Trophoblast cell (in vitro differentiated cells and primary cell): ENCODE data around the gene RFX2.

ENCODE experiments used
- DNase-seq, 2 donors: peaks; one replicate each; pipeline ENCODE4 v3.0.0-alpha.2; 2016
- H2AFZ ChIP-seq: 2 replicates; pipeline ENCODE4 v1.6.1; 2013; ENCODE audit warnings: low read length, moderate library complexity, mild to moderate bottlenecking; ENCODE audit not compliant: insufficient read depth, poor library complexity
- H2AK5ac ChIP-seq: 2 replicates; pipeline ENCODE4 v1.6.1; 2013; ENCODE audit warnings: mild to moderate bottlenecking, low read length
- H2BK120ac ChIP-seq: 2 replicates; pipeline ENCODE4 v1.6.1; 2013; ENCODE audit warnings: low read length, mild to moderate bottlenecking, moderate library complexity; ENCODE audit not compliant: insufficient read depth, poor library complexity
- H2BK12ac ChIP-seq: 2 replicates; pipeline ENCODE4 v1.6.1; 2013; ENCODE audit warnings: mild to moderate bottlenecking, low read length, moderate library complexity
- H2BK5ac ChIP-seq: 2 replicates; pipeline ENCODE4 v1.6.1; 2013; ENCODE audit warnings: low read length, low read depth, moderate library complexity, mild to moderate bottlenecking; ENCODE audit not compliant: poor library complexity
- H3K14ac ChIP-seq: 2 replicates; pipeline ENCODE4 v1.6.1; 2013; ENCODE audit warnings: mild to moderate bottlenecking, low read length
- H3K18ac ChIP-seq: 2 replicates; pipeline ENCODE4 v1.6.1; 2013; ENCODE audit warnings: mild to moderate bottlenecking, low read length
- H3K23ac ChIP-seq: 2 replicates; pipeline ENCODE4 v1.6.1; 2013; ENCODE audit warnings: low read length
- H3K27ac ChIP-seq: 2 replicates; pipeline ENCODE4 v1.5.1; 2013; ENCODE audit warnings: low read depth, mild to moderate bottlenecking, inconsistent platforms, low read length, moderate library complexity
- H3K27me3 ChIP-seq: 2 replicates; pipeline ENCODE4 v1.6.1; 2013; ENCODE audit warnings: inconsistent platforms, mild to moderate bottlenecking, low read length, moderate library complexity; ENCODE audit not compliant: insufficient read depth
- H3K36me3 ChIP-seq, 2 experiments: 1 replicate in 1 of 2; 2 replicates in 1 of 2; pipeline ENCODE4 v1.6.1; 2013; ENCODE audit warnings: low read length in 2 of 2, mild to moderate bottlenecking in 2 of 2, moderate library complexity in 1 of 2; ENCODE audit not compliant: insufficient read depth in 2 of 2, control insufficient read depth in 1 of 2
- H3K4ac ChIP-seq: 2 replicates; pipeline ENCODE4 v1.6.1; 2013; ENCODE audit warnings: low read depth, mild to moderate bottlenecking, low read length, moderate library complexity
- H3K4me1 ChIP-seq, 2 experiments: 1 replicate in 1 of 2; 2 replicates in 1 of 2; pipeline ENCODE4 v1.6.1; 2013; ENCODE audit warnings: low read length in 2 of 2, mild to moderate bottlenecking in 2 of 2, moderate library complexity in 1 of 2; ENCODE audit not compliant: insufficient read depth in 2 of 2, control insufficient read depth in 1 of 2
- H3K4me2 ChIP-seq: 2 replicates; pipeline ENCODE4 v1.6.1; 2013; ENCODE audit warnings: inconsistent platforms, mild to moderate bottlenecking, low read length, moderate library complexity
- H3K4me3 ChIP-seq: 2 replicates; pipeline ENCODE4 v1.5.1; 2013; ENCODE audit warnings: mild to moderate bottlenecking, low read depth, low read length, inconsistent platforms
- H3K79me1 ChIP-seq: one replicate; pipeline ENCODE4 v1.6.1; 2013; ENCODE audit warnings: low read length
- H3K79me2 ChIP-seq: 2 replicates; pipeline ENCODE4 v1.6.1; 2013; ENCODE audit warnings: low read length, mild to moderate bottlenecking; ENCODE audit not compliant: control insufficient read depth, insufficient read depth, poor library complexity
- H3K9ac ChIP-seq: 2 replicates; pipeline ENCODE4 v1.6.1; 2013; ENCODE audit warnings: mild to moderate bottlenecking, low read length
- H3K9me3 ChIP-seq: 2 replicates; pipeline ENCODE4 v1.6.1; 2013; ENCODE audit warnings: low read depth, mild to moderate bottlenecking, control low read depth, inconsistent platforms, low read length; ENCODE audit not compliant: insufficient read depth
- H4K12ac ChIP-seq: 2 replicates; pipeline ENCODE4 v1.6.1; 2013; ENCODE audit warnings: low read depth, mild to moderate bottlenecking, low read length, moderate library complexity
- H4K8ac ChIP-seq: 2 replicates; pipeline ENCODE4 v1.6.1; 2013; ENCODE audit warnings: low read depth, mild to moderate bottlenecking, low read length, moderate library complexity
- H4K91ac ChIP-seq: one replicate; pipeline ENCODE4 v1.6.1; 2013; ENCODE audit warnings: low read depth, mild to moderate bottlenecking, low read length, moderate library complexity
- WGBS: extraction: QIAGEN DNeasy Blood & Tissue Kit; methylation state at CpG from one replicate; pipeline ENCODE4 v1.1.7; 2013; ENCODE audit warnings: missing lambda C conversion rate; ENCODE audit not compliant: insufficient read length, insufficient coverage; ENCODE audit errors: extremely low coverage; 5-methylcytosine and 5-hydroxymethylcytosine counted together

The RFX2 gene

DNA sequence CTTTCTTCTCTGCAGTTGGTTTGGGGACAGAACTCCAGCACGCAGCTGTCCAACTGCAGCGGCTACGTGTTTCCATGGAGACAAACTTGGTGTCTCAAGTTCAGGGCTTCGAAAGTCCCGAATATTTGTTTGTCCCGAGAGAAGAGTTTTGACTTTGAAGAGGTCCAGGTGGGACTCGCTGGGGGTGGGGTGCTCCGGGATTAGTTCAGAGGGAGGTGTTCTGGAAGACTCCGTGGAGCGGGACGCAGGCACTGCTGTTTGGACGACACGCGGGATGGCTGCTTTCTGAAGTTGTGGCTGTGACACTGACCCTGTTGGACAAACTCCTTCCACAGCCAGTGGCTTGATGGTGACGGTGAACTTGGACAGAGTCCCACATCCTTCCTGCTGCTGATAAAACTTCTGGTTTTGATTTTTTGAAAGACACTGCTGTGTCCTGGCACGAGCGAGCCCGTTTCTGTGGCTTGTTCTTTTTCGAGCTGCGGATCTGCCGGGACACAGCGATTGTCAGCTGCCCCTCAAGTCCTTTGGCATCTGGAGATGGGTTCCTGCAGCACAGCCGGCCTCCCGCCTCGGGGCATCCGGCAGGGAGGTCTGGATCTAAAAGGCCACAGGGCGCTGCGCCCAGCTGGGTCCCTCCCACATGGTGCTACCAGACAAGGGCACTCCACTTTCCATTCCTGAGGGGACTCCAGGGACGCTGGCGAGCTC, 116.5 kb downstream of the RFX2 start:
- no peak overlapping the region for H3K14ac ChIP-seq
- H3K79me1 ChIP-seq = no peaks in the 10 kb centered on the region
- no peak overlapping the region for H4K91ac ChIP-seq
- H2BK120ac ChIP-seq = no peak overlapping the region
- no peak overlapping the region for H2BK12ac ChIP-seq
- no peak overlapping the region for H2AK5ac ChIP-seq
- no peak overlapping the region for H3K9ac ChIP-seq
- H3K4me3 ChIP-seq = no peak overlapping the region
- H3K79me2 ChIP-seq = no peaks in the 10 kb centered on the region
- H3K4ac ChIP-seq = no peak overlapping the region
- no peak overlapping the region for H2BK5ac ChIP-seq
- no peak overlapping the region for H4K12ac ChIP-seq
- no peak overlapping the region for H3K23ac ChIP-seq
- no peaks in the 10 kb centered on the region for H3K9me3 ChIP-seq
- DNase-seq = no peak
- no peaks in the 10 kb centered on the region for H3K36me3 ChIP-seq
- H3K4me2 ChIP-seq = no peak overlapping the region
- no peaks in the 10 kb centered on the region for H3K27me3 ChIP-seq
- no CpG with 5 or more reads among the region's 30 CpGs for WGBS
- H3K18ac ChIP-seq = no peak overlapping the region
- no peak overlapping the region for H4K8ac ChIP-seq
- no peak overlapping the region for H2AFZ ChIP-seq
- no peak overlapping the region for H3K27ac ChIP-seq
- peaks cover 0 to 3% of the 10 kb centered on the region in 2 experiments for H3K4me1 ChIP-seq

DNA sequence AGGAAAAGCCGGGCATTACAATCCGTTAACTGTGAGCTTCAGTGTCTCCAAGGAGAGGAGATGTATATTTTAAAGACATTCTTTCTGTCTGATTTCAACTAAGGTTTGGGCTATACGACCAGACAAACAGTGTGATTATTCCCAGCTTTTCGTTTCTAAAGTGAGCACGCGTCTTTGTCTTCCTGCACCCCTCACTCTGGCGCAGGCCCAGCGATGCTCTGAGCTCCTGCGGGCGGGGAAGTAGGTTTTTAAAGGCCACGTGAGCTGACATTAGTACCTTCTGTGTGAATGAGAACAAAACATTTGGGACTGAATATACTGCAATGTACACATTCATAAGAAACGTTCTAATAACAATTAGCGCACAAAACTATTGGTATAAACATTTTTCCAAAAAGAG, 117.1 kb downstream of the RFX2 start:
- Histone ChIP-seq H2BK5ac (no peak overlapping the region), H4K12ac (no peak overlapping the region), H2BK12ac (no peak overlapping the region), H3K79me1 (no peaks in the 10 kb centered on the region), H3K4me3 (no peak overlapping the region), H2AK5ac (no peak overlapping the region), H2AFZ (no peak overlapping the region), H3K36me3 (no peaks in the 10 kb centered on the region), H3K9ac (no peak overlapping the region), H3K18ac (no peak overlapping the region), H3K23ac (no peak overlapping the region), H3K4me1 (peaks cover 0 to 3% of the 10 kb centered on the region in 2 experiments), H3K4ac (no peak overlapping the region), H3K27ac (no peak overlapping the region), H4K8ac (no peak overlapping the region), H3K27me3 (no peaks in the 10 kb centered on the region), H3K9me3 (no peaks in the 10 kb centered on the region), H3K14ac (no peak overlapping the region), H2BK120ac (no peak overlapping the region), H3K79me2 (no peaks in the 10 kb centered on the region), H4K91ac (no peak overlapping the region), H3K4me2 (no peak overlapping the region)
- no peak for DNase-seq
- WGBS = no CpG with 5 or more reads among the region's 13 CpGs

DNA sequence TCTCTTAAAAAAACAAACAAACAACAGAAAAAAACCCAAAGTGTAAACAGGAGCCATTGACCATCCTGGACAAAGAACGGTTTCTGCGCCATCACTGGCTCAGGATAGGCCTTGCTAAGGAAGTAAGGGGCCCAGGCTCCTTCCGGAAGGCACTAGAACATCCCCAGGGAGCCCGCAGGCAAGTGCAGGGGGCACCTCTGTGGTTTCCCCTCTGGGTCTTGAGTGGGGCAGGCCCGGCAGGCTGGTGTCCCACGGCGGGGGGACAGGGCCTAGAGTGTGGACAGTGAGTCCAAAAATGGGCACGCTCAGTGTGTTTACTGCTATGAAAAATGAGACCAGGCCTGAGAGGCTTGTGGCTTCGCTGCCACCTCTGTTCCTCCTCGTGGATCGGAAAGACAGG, 117.5 kb downstream of the RFX2 start:
- Histone ChIP-seq H3K4me2 (no peak overlapping the region), H4K12ac (no peak overlapping the region), H2BK5ac (no peak overlapping the region), H3K18ac (no peak overlapping the region), H3K27ac (no peak overlapping the region), H3K4ac (no peak overlapping the region), H3K9me3 (no peaks in the 10 kb centered on the region), H3K27me3 (no peaks in the 10 kb centered on the region), H4K8ac (no peak overlapping the region), H3K14ac (no peak overlapping the region), H2AK5ac (no peak overlapping the region), H3K9ac (no peak overlapping the region), H4K91ac (no peak overlapping the region), H2BK12ac (no peak overlapping the region), H3K4me3 (no peak overlapping the region), H3K79me1 (no peaks in the 10 kb centered on the region), H3K36me3 (no peaks in the 10 kb centered on the region), H3K23ac (no peak overlapping the region), H3K79me2 (no peaks in the 10 kb centered on the region), H3K4me1 (peaks cover 0 to 3% of the 10 kb centered on the region in 2 experiments), H2BK120ac (no peak overlapping the region), H2AFZ (no peak overlapping the region)
- WGBS = no CpG with 5 or more reads among the region's 11 CpGs
- DNase-seq = no peak

DNA sequence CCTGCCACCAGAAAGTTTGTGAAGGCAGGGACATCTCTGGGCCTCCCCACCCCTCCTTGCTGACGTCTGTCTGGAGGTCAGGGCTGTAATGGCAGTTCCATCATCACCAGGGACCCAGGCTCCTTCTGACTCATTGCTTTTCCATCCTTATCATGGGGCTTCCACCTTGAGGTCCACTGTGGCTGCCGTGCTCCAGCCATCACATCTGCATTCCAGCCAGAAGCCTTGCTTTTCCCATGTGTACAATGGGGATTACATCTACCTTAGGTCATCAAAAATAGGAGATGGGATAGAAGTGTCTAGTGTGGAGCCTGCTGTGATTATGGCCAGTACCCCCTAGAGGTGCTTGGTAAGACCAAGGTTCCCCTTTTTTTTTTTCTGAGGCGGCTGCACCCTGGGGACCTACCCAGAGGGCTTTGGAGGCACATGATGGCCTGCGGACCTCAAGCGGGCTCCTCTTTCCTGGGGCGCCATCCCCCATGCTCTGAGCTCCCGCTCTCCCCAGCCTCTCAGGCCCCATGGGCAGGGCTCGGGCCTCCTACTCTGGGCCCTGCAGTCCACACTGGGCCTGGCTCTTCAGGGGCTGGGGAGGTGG, 119.0 kb downstream of the RFX2 start:
- Histone ChIP-seq H2AFZ (no peak overlapping the region), H3K27ac (no peak overlapping the region), H4K8ac (no peak overlapping the region), H2BK120ac (no peak overlapping the region), H3K14ac (no peak overlapping the region), H2AK5ac (no peak overlapping the region), H3K4ac (no peak overlapping the region), H2BK12ac (no peak overlapping the region), H4K91ac (no peak overlapping the region), H3K9me3 (no peaks in the 10 kb centered on the region), H3K9ac (no peak overlapping the region), H3K4me3 (no peak overlapping the region), H3K4me1 (peaks cover 1 to 3% of the 10 kb centered on the region in 2 experiments), H4K12ac (no peak overlapping the region), H3K23ac (no peak overlapping the region), H3K27me3 (no peaks in the 10 kb centered on the region), H3K36me3 (no peaks in the 10 kb centered on the region), H3K79me1 (no peaks in the 10 kb centered on the region), H3K4me2 (no peak overlapping the region), H3K79me2 (no peaks in the 10 kb centered on the region), H2BK5ac (no peak overlapping the region), H3K18ac (no peak overlapping the region)
- peak in 1 of 2 donors; percentile 20 for DNase-seq
- no CpG with 5 or more reads among the region's 8 CpGs for WGBS
